Gastrocnemius medialis (tissue), 4 donors: ENCODE results near the gene CA12. TPM values are rescaled to one million over a fixed set of nuclear protein-coding genes. Genes with fewer than 3 reads are reported as not detected.

Experiments
- ATAC-seq, 2 donors: fragments of 150-250 bp; one replicate each; pipeline ENCODE4 v1.9.1; 2016
- DNase-seq, 2 donors: peaks; one replicate each; pipeline ENCODE4 v3.0.0-alpha.2; 2019
- H3K27ac ChIP-seq, 4 donors: fragments of 200-600 bp; sonication (generic); 1 replicate in 1 of 4; 2 replicates in 3 of 4; pipeline ENCODE4 v1.5.1; 2016 to 2018; ENCODE audit warnings: mild to moderate bottlenecking in 2 of 4, moderate library complexity in 1 of 4
- H3K27me3 ChIP-seq, 3 donors: fragments of 200-600 bp; sonication (generic) in 2 of 3; 1 replicate in 1 of 3; 2 replicates in 2 of 3; pipeline versions ENCODE4 v1.5.1 to v1.6.0; 2016 to 2019; ENCODE audit warnings: mild to moderate bottlenecking in 1 of 3, moderate library complexity in 1 of 3
- H3K36me3 ChIP-seq, 2 donors: fragments of 200-600 bp; sonication (generic) in 1 of 2; one replicate each; pipeline ENCODE4 v1.5.1; 2017 to 2018
- H3K4me1 ChIP-seq, 2 donors: fragments of 200-600 bp; sonication (generic) in 1 of 2; one replicate each; pipeline ENCODE4 v1.5.1; 2016 to 2017; ENCODE audit warnings: mild to moderate bottlenecking in 2 of 2
- H3K4me3 ChIP-seq, 4 donors: fragments of 200-600 bp; sonication (generic) in 3 of 4; 1 replicate in 1 of 4; 2 replicates in 3 of 4; pipeline ENCODE4 v1.5.1; 2016 to 2019; ENCODE audit warnings: mild to moderate bottlenecking in 2 of 4
- H3K9me3 ChIP-seq, 3 donors: fragments of 200-600 bp; sonication (generic) in 2 of 3; 1 replicate in 1 of 3; 2 replicates in 2 of 3; pipeline ENCODE4 v1.5.1; 2016 to 2019
- CTCF ChIP-seq, 5 experiments: fragments of 450-650 bp in 3 of 5; fragments of 200-600 bp in 2 of 5; sonication (generic) in 2 of 5; IDR thresholded peaks in 4 of 5; conservative IDR thresholded peaks in 1 of 5; 1 replicate in 4 of 5; 2 replicates in 1 of 5; pipeline ENCODE4 v1.5.1; 2016 to 2019; ENCODE audit warnings: antibody characterized with exemption in 5 of 5, mild to moderate bottlenecking in 3 of 5, moderate library complexity in 3 of 5
- POLR2A ChIP-seq, 2 donors: fragments of 450-650 bp; IDR thresholded peaks; one replicate each; pipeline ENCODE4 v1.6.1; 2017; ENCODE audit warnings: antibody characterized with exemption in 2 of 2, mild to moderate bottlenecking in 2 of 2, moderate library complexity in 2 of 2
- in situ Hi-C, 4 donors: fragments of 200-750 bp; cut with MboI; loops; one replicate each; pipeline versions ENCODE4 v1.15.0 to v1.8.0; 2017; ENCODE audit warnings: low sequenced_read_pairs in 4 of 4
- intact Hi-C: fragments of 100-400 bp; cut with DNase I; formaldehyde crosslinking; loops from one replicate; pipeline ENCODE4 v1.15.1; 2023; ENCODE audit warnings: low total_unique reads
- total RNA-seq, 4 donors: library from RNA; depleted of rRNA; stranded (reverse); fragments of >200 nt; gene quantifications; one replicate each; pipeline versions ENCODE4 v1.1.0 to v1.2.3, GENCODE V29; 2016

CA12 gene
- total RNA-seq, 4 donors from 2014 or later, result 0.10 to 1.7 TPM; not detected in 2

- no peak for ATAC-seq
- in situ Hi-C loops, result loop anchor here in 1 of 4 donors (25.0 kb wide), 1 partner anchor 299 kb away; the partner anchor contains the start of gene FBXL22
- H3K27ac ChIP-seq, result no peak overlapping the region
- intact Hi-C loops, result loop anchor here (10.0 kb wide), 1 partner anchor 306 kb away; the partner anchor contains the start of gene FBXL22
- no peaks in the 10 kb centered on the region for H3K27me3 ChIP-seq
- no peaks in the 10 kb centered on the region for H3K36me3 ChIP-seq
- no peak for DNase-seq
- H3K9me3 ChIP-seq, result no peaks in the 10 kb centered on the region
- no peak overlapping the region for H3K4me3 ChIP-seq
- peaks cover 0 to 5% of the 10 kb centered on the region in 2 donors for H3K4me1 ChIP-seq
- no peak for TF ChIP-seq CTCF (IDR thresholded peaks at IDR 0.05 in 4 of 5, conservative IDR thresholded peaks at IDR 0.05 in 1 of 5)
- TF ChIP-seq POLR2A (IDR thresholded peaks at IDR 0.05), result no peak
These were observed 93.3 kb downstream of the CA12 start for GRCh38 chr15:63288342-63288741.

- intact Hi-C loops, result loop anchor here (1.0 to 10.0 kb wide), 2 partner anchors 115 to 308 kb away; partner anchors contain the start of gene FBXL22
- Histone ChIP-seq H3K36me3 (no peaks in the 10 kb centered on the region), H3K4me3 (no peak overlapping the region), H3K9me3 (no peaks in the 10 kb centered on the region), H3K27ac (no peak overlapping the region), H3K27me3 (no peaks in the 10 kb centered on the region), H3K4me1 (peaks cover 0 to 5% of the 10 kb centered on the region in 2 donors)
- TF ChIP-seq CTCF (IDR thresholded peaks at IDR 0.05 in 4 of 5, conservative IDR thresholded peaks at IDR 0.05 in 1 of 5), result no peak
- in situ Hi-C loops, result loop anchor here in 1 of 4 donors (25.0 kb wide), 1 partner anchor 300 kb away; the partner anchor contains the start of gene FBXL22
- no peak for DNase-seq
- ATAC-seq, result no peak
These were observed 94.5 kb downstream of the CA12 start for GRCh38 chr15:63287109-63287508.

GRCh38 chr15:63284335-63284734, 97.3 kb downstream of the CA12 start:
- H3K27ac ChIP-seq, result no peak overlapping the region
- H3K36me3 ChIP-seq, result no peaks in the 10 kb centered on the region
- intact Hi-C loops, result loop anchor here (10.0 kb wide), 1 partner anchor 310 kb away; the partner anchor contains the start of gene FBXL22
- no peak for DNase-seq
- no peaks in the 10 kb centered on the region for H3K9me3 ChIP-seq
- in situ Hi-C loops, result loop anchor here in 1 of 4 donors (25.0 kb wide), 1 partner anchor 303 kb away; the partner anchor contains the start of gene FBXL22
- ATAC-seq, result no peak
- no peak for TF ChIP-seq POLR2A (IDR thresholded peaks at IDR 0.05)
- TF ChIP-seq CTCF (IDR thresholded peaks at IDR 0.05 in 4 of 5, conservative IDR thresholded peaks at IDR 0.05 in 1 of 5), result no peak
- no peak overlapping the region for H3K4me3 ChIP-seq
- H3K4me1 ChIP-seq, result no peaks in the 10 kb centered on the region
- no peaks in the 10 kb centered on the region for H3K27me3 ChIP-seq

GRCh38 chr15:63283126-63283525, 98.5 kb downstream of the CA12 start:
- peak in 1 of 2 donors; percentile 28 for DNase-seq
- Histone ChIP-seq H3K36me3 (no peaks in the 10 kb centered on the region), H3K4me1 (no peaks in the 10 kb centered on the region), H3K27ac (no peak overlapping the region), H3K9me3 (no peaks in the 10 kb centered on the region), H3K4me3 (no peak overlapping the region), H3K27me3 (no peaks in the 10 kb centered on the region)
- in situ Hi-C loops, result loop anchor here in 1 of 4 donors (25.0 kb wide), 1 partner anchor 304 kb away; the partner anchor contains the start of gene FBXL22
- intact Hi-C loops, result loop anchor here (10.0 kb wide), 1 partner anchor 312 kb away; the partner anchor contains the start of gene FBXL22
- no peak for ATAC-seq
- TF ChIP-seq CTCF (IDR thresholded peaks at IDR 0.05 in 4 of 5, conservative IDR thresholded peaks at IDR 0.05 in 1 of 5) (no peak), POLR2A (IDR thresholded peaks at IDR 0.05) (no peak)
